Nephron progenitor cell (in vitro differentiated cells): Measurements from ENCODE around the gene SYNDIG1.

Experiments used
- DNase-seq: peaks from one replicate; pipeline ENCODE4 v3.0.0; 2021
- H3K27ac Mint-ChIP-seq: 2 replicates; pipeline ENCODE4 v1.8.0; 2021; ENCODE audit warnings: mild to moderate bottlenecking, moderate library complexity, mixed read lengths
- H3K27me3 Mint-ChIP-seq: 2 replicates; pipeline ENCODE4 v1.8.0; 2021; ENCODE audit warnings: mild to moderate bottlenecking, low read depth, mixed read lengths; ENCODE audit not compliant: poor library complexity
- H3K36me3 Mint-ChIP-seq: 2 replicates; pipeline ENCODE4 v1.8.0; 2021; ENCODE audit warnings: low read depth, mixed read lengths
- H3K4me1 Mint-ChIP-seq: 2 replicates; pipeline ENCODE4 v1.8.0; 2021; ENCODE audit warnings: mixed read lengths
- H3K4me3 Mint-ChIP-seq: 2 replicates; pipeline ENCODE4 v1.8.0; 2021; ENCODE audit warnings: mild to moderate bottlenecking, moderate library complexity, mixed read lengths
- H3K9me3 Mint-ChIP-seq: 2 replicates; pipeline ENCODE4 v1.8.0; 2021; ENCODE audit warnings: mild to moderate bottlenecking, moderate library complexity, mixed read lengths
- TF ChIP-seq, protein P1 (sequence below): fragments of 200-600 bp; sonication (generic); IDR thresholded peaks from 2 replicates; pipeline ENCODE4 v1.5.0; 2021; ENCODE audit warnings: antibody characterized with exemption

Gene SYNDIG1

DNA sequence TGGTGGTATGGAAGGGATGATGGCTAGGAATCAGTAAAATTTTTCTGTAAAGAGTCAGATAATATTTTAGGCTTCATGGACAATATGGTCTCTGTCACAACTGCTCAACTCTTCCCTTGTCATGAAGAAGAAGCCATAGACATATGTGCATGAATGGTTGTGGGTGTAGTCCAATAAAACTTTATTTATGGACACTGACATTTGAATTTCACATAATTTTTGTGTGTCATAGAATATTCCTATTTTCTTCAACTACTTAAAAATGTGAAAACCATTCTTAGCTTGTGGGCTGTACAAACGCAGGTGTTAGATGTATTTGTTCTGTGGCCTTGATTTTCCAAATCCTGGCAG lies 59.9 kb downstream of the SYNDIG1 start:
- no peak for DNase-seq
- Mint-ChIP-seq H3K4me1 (no peaks in the 10 kb centered on the region), H3K4me3 (no peak overlapping the region), H3K27ac (no peak overlapping the region), H3K27me3 (peaks cover 3% of the 10 kb centered on the region), H3K36me3 (no peaks in the 10 kb centered on the region), H3K9me3 (no peaks in the 10 kb centered on the region)
- TF ChIP-seq, protein P1, sequence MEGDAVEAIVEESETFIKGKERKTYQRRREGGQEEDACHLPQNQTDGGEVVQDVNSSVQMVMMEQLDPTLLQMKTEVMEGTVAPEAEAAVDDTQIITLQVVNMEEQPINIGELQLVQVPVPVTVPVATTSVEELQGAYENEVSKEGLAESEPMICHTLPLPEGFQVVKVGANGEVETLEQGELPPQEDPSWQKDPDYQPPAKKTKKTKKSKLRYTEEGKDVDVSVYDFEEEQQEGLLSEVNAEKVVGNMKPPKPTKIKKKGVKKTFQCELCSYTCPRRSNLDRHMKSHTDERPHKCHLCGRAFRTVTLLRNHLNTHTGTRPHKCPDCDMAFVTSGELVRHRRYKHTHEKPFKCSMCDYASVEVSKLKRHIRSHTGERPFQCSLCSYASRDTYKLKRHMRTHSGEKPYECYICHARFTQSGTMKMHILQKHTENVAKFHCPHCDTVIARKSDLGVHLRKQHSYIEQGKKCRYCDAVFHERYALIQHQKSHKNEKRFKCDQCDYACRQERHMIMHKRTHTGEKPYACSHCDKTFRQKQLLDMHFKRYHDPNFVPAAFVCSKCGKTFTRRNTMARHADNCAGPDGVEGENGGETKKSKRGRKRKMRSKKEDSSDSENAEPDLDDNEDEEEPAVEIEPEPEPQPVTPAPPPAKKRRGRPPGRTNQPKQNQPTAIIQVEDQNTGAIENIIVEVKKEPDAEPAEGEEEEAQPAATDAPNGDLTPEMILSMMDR, result no peak

DNA sequence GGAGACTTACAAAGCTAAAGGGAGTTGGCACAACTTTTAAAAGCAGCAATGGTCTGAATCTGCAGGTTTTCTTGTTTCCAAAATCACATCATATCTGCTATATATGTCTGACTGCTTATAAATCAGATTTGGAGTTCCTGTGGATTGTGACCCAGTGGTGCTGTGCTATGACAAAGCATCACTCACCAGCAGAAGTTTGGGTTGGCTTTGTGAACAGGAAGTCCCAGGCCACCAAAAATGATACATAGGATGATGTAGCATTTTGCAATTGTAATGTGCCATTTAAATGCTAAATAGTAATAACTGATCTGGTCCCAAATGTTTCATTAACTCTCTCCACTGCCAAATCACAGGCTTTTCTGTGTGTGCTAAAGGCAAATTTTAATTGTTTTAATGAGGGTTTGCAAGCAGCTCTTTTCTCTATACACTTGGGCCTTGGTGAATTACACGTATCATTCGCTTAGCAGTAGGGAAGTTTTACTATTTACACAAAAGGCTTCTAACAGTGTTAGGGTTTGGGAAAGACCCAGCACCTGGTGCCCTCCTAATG lies 60.8 kb downstream of the SYNDIG1 start:
- Mint-ChIP-seq H3K4me3 (no peak overlapping the region), H3K9me3 (no peaks in the 10 kb centered on the region), H3K4me1 (no peaks in the 10 kb centered on the region), H3K27ac (no peak overlapping the region), H3K27me3 (peaks cover 3% of the 10 kb centered on the region), H3K36me3 (no peaks in the 10 kb centered on the region)
- TF ChIP-seq, protein P1, result no peak
- DNase-seq, result no peak

DNA sequence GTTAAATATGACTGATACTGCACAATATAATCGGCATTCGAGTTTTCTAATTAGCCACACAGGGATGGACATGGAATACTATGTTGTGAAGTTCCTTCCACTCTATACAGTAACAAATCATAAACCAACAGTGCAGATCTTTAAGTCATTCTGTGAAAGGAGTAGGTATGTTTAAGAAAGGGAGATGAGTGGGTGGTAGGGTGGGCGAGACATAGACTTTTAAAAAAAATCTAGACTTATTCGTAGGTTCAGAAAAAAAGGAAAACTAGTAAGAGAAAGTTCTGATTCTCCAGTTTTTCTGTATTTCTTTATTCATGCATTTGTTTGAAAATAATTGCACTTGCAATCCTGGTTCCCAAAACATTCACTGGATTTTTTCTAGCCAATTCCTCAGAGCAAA lies 61.8 kb downstream of the SYNDIG1 start:
- H3K9me3 Mint-ChIP-seq, result no peaks in the 10 kb centered on the region
- TF ChIP-seq, protein P1, result no peak
- H3K27ac Mint-ChIP-seq, result no peak overlapping the region
- no peak overlapping the region for H3K4me3 Mint-ChIP-seq
- no peak for DNase-seq
- no peaks in the 10 kb centered on the region for H3K36me3 Mint-ChIP-seq
- no peaks in the 10 kb centered on the region for H3K4me1 Mint-ChIP-seq
- H3K27me3 Mint-ChIP-seq, result peaks cover 3% of the 10 kb centered on the region

DNA sequence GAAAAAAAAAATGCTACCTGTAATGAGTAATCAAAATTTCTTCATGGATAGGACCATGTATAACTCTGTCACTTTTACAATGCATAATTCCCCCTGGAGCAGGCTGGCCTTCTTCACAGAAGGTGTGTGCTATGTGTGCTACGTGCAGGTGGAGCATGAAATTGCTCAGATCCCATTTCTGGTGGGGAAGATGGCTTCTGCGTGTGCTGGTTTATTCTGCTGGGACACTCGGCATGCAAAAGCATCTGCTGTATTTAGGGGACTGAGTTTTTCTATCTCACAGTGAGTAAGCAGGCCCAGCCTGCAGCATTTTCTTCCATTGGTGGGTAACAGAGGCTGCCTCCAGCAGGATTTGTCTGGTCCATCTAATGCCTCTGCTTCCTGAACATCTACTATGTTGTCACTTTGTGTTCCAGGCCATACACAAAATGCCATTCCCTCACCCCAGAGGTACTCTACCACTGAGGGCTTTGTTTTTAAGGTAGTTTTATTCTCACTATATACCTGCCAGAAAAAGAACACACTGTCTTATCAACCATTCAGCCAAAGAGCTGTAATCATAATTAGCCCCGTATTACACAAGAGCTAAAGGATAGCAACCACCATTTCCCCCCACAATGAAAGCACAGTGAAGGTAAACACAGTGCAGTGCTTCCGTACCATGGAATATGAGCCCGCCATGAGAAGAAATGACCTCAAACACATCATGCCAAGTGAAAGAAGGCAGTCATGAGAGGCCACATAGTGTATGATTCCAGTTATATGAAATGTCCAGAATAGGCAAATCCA lies 62.4 kb downstream of the SYNDIG1 start:
- Mint-ChIP-seq H3K36me3 (no peaks in the 10 kb centered on the region), H3K27me3 (peaks cover 3% of the 10 kb centered on the region), H3K4me1 (no peaks in the 10 kb centered on the region), H3K9me3 (no peaks in the 10 kb centered on the region), H3K27ac (no peak overlapping the region), H3K4me3 (no peak overlapping the region)
- DNase-seq, result no peak
- TF ChIP-seq, protein P1, result no peak

DNA sequence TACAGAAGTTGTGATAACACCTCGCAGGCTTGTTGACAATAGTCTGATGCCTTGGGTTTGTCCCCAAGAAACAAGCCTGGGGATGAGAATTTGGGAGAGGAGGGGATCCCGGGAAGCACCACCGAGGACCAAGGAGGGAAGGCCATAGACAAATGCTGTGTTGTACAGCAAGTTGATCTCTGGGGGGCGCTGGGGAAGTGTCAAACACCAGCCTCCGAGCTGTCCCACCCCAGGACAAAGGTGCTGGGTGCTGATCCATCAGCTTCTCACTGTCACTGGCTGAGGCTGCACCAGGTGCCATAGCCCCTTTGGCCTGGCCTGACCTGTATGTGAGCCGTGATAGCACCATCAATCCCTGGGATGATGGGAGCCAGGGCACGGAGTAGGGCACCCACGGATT lies 64.0 kb downstream of the SYNDIG1 start:
- TF ChIP-seq, protein P1, result no peak
- Mint-ChIP-seq H3K9me3 (no peaks in the 10 kb centered on the region), H3K36me3 (no peaks in the 10 kb centered on the region), H3K4me3 (no peak overlapping the region), H3K27ac (no peak overlapping the region), H3K4me1 (no peaks in the 10 kb centered on the region), H3K27me3 (peaks cover 5% of the 10 kb centered on the region)
- DNase-seq, result no peak

DNA sequence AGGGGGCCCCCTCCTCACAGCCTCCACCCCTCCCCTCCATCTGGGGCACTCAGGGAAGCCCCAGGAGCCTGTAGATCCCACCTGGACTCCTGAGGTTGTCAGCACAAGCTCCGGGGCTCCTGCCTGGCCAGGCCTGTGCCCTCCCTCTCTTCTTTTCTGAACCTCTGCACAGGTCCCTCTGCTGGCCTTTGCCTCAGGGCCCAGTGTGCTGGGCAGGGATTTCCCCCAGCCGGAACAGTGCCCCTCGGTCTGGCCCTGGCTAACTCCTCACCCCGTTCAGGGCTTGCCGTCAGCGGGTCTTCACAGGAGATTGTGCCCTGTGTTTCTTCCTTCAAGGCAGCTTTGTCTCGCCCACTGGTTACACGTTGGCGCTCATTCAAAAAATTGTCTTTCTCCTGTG lies 64.9 kb downstream of the SYNDIG1 start:
- Mint-ChIP-seq H3K27me3 (peaks cover 9% of the 10 kb centered on the region), H3K9me3 (no peaks in the 10 kb centered on the region), H3K27ac (no peak overlapping the region), H3K4me3 (no peak overlapping the region), H3K4me1 (no peaks in the 10 kb centered on the region), H3K36me3 (no peaks in the 10 kb centered on the region)
- DNase-seq, result no peak
- TF ChIP-seq, protein P1, result no peak
